AG09309 (cell line): ENCODE measurements around the gene ABR.

Experiments
- DNase-seq: peaks from one replicate; pipeline ENCODE4 v3.0.0-alpha.2; 2010; ENCODE audit warnings: low read depth
- H3K4me3 ChIP-seq: 2 replicates; pipeline ENCODE4 v1.5.1; 2011; ENCODE audit warnings: mild to moderate bottlenecking, low read depth, low read length, moderate library complexity; ENCODE audit not compliant: control insufficient read depth
- CTCF ChIP-seq: IDR thresholded peaks from 2 replicates; pipeline ENCODE4 v1.5.1; 2011; ENCODE audit warnings: mild to moderate bottlenecking, low read depth, low read length, inconsistent platforms; ENCODE audit not compliant: insufficient read depth, control insufficient read depth; ENCODE audit errors: missing control alignments

The ABR gene

GRCh38 chr17:1058423-1059130 is 121.2 kb downstream of the ABR start:
- DNase-seq: no peak
- H3K4me3 ChIP-seq: no peak overlapping the region
- TF ChIP-seq CTCF: peak; percentile 45

GRCh38 chr17:1056761-1057160 is 123.0 kb downstream of the ABR start:
- no peak for DNase-seq
- H3K4me3 ChIP-seq: no peak overlapping the region
- no peak for TF ChIP-seq CTCF

- no peak overlapping the region for H3K4me3 ChIP-seq
- TF ChIP-seq CTCF: peak; percentile 74
- no peak for DNase-seq
Measured at GRCh38 chr17:1055751-1056645, 123.8 kb downstream of the ABR start.

GRCh38 chr17:1055231-1055630 is 124.5 kb downstream of the ABR start:
- H3K4me3 ChIP-seq: no peak overlapping the region
- no peak for DNase-seq
- TF ChIP-seq CTCF: no peak

- TF ChIP-seq CTCF: no peak
- H3K4me3 ChIP-seq: no peak overlapping the region
- DNase-seq: no peak
Measured at GRCh38 chr17:1054656-1055055, 125.1 kb downstream of the ABR start.

- TF ChIP-seq CTCF: no peak
Measured at GRCh38 chr17:1053661-1054360, 126.0 kb downstream of the ABR start.

More at GRCh38 chr17:1053661-1054360, 126.0 kb downstream of the ABR start:
- DNase-seq: no peak
- H3K4me3 ChIP-seq: no peak overlapping the region
